HEK293 (cell line): ENCODE results near the gene SOX18.

Experiments used
- GLI2 ChIP-seq: fragments of 450-650 bp; formaldehyde crosslinking; IDR thresholded peaks from 2 replicates; pipeline ENCODE4; 2017; ENCODE audit warnings: missing biosample characterization, missing genetic modification characterization, low read depth, borderline replicate concordance
- TCF7L2 ChIP-seq: IDR thresholded peaks from 2 replicates; pipeline ENCODE4 v1.6.1; 2011; ENCODE audit warnings: low read depth, mild to moderate bottlenecking, inconsistent platforms, low read length, moderate library complexity, borderline replicate concordance
- ZNF114 ChIP-seq: fragments of 450-650 bp; formaldehyde crosslinking; IDR thresholded peaks from 2 replicates; pipeline ENCODE4 v1.5.0; 2017; ENCODE audit warnings: missing biosample characterization, missing genetic modification characterization
- ZNF24 ChIP-seq: fragments of 450-650 bp; formaldehyde crosslinking; IDR thresholded peaks from 2 replicates; pipeline ENCODE4 v1.5.1; 2016; ENCODE audit warnings: missing biosample characterization, missing genetic modification characterization
- ZNF341 ChIP-seq: fragments of 450-650 bp; formaldehyde crosslinking; IDR thresholded peaks from 2 replicates; pipeline ENCODE4; 2016; ENCODE audit warnings: low read depth, missing biosample characterization, missing genetic modification characterization
- ZNF501 ChIP-seq: fragments of 450-650 bp; formaldehyde crosslinking; IDR thresholded peaks from 2 replicates; pipeline ENCODE4 v1.5.1; 2016; ENCODE audit warnings: missing biosample characterization, missing genetic modification characterization
- ZNF747 ChIP-seq: fragments of 450-650 bp; formaldehyde crosslinking; IDR thresholded peaks from 2 replicates; pipeline ENCODE4 v1.5.1; 2016; ENCODE audit warnings: missing biosample characterization, missing genetic modification characterization
- TF ChIP-seq, protein P1 (sequence below): fragments of 450-650 bp; formaldehyde crosslinking; IDR thresholded peaks from 2 replicates; pipeline ENCODE4 v1.5.1; 2016; ENCODE audit warnings: missing biosample characterization, missing genetic modification characterization
- TF ChIP-seq, protein P2 (sequence below): fragments of 450-650 bp; formaldehyde crosslinking; IDR thresholded peaks from 2 replicates; pipeline ENCODE4 v1.5.1; 2016; ENCODE audit warnings: missing biosample characterization, missing genetic modification characterization

DNA sequence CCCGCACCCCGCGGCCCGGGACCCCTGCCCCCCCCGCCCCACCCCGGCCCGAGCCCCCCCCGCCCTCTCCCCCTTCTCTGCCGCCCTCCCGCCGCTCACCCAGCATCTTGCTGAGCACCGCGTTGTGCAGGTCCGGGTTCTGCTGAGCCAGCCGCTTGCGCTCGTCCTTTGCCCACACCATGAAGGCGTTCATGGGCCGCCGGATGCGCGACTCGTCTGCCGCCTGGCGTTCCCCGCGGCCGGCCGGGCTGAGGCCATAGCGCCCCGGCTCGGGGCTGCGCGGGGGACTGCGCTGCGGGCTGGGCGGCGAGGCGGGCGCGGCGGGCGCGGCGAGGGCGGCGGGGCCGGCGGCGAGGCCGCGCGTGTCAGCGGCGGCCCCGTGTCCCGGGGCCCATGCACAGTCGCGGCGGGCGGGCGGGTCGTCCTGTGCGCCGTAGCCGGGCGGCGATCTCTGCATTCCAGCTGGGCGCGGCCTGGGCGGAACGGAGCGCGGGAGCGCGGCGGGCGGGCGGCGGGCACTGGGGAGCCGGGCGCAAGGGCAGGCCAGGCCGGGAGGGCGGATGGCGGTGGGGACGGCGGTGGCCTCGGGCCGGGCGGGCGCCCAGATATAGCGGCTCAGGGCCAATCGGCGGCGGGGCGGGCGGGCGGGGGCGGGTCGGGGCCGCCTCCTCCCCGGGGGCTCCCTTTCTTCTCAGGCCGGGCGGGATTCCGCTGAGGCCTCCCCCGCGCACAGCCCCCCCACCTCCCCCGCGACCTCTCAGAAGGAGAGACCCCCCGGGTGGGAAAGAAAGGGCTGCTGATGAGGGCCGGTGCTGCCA, at the start of gene SOX18:
- TF ChIP-seq, protein P1, sequence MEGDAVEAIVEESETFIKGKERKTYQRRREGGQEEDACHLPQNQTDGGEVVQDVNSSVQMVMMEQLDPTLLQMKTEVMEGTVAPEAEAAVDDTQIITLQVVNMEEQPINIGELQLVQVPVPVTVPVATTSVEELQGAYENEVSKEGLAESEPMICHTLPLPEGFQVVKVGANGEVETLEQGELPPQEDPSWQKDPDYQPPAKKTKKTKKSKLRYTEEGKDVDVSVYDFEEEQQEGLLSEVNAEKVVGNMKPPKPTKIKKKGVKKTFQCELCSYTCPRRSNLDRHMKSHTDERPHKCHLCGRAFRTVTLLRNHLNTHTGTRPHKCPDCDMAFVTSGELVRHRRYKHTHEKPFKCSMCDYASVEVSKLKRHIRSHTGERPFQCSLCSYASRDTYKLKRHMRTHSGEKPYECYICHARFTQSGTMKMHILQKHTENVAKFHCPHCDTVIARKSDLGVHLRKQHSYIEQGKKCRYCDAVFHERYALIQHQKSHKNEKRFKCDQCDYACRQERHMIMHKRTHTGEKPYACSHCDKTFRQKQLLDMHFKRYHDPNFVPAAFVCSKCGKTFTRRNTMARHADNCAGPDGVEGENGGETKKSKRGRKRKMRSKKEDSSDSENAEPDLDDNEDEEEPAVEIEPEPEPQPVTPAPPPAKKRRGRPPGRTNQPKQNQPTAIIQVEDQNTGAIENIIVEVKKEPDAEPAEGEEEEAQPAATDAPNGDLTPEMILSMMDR (tag by site-specific recombination), result no peak
- TF ChIP-seq TCF7L2, result no peak
- no peak for TF ChIP-seq ZNF747 (tag by site-specific recombination)
- TF ChIP-seq ZNF341, result no peak
- no peak for TF ChIP-seq ZNF24
- TF ChIP-seq, protein P2, sequence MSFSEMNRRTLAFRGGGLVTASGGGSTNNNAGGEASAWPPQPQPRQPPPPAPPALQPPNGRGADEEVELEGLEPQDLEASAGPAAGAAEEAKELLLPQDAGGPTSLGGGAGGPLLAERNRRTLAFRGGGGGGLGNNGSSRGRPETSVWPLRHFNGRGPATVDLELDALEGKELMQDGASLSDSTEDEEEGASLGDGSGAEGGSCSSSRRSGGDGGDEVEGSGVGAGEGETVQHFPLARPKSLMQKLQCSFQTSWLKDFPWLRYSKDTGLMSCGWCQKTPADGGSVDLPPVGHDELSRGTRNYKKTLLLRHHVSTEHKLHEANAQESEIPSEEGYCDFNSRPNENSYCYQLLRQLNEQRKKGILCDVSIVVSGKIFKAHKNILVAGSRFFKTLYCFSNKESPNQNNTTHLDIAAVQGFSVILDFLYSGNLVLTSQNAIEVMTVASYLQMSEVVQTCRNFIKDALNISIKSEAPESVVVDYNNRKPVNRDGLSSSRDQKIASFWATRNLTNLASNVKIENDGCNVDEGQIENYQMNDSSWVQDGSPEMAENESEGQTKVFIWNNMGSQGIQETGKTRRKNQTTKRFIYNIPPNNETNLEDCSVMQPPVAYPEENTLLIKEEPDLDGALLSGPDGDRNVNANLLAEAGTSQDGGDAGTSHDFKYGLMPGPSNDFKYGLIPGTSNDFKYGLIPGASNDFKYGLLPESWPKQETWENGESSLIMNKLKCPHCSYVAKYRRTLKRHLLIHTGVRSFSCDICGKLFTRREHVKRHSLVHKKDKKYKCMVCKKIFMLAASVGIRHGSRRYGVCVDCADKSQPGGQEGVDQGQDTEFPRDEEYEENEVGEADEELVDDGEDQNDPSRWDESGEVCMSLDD (tag by site-specific recombination), result no peak
- TF ChIP-seq GLI2, result no peak
- no peak for TF ChIP-seq ZNF114 (tag by site-specific recombination)
- no peak for TF ChIP-seq ZNF501 (tag by site-specific recombination)
